ENCODE results near the gene CREB3L2. TPM values are rescaled to one million over a fixed set of nuclear protein-coding genes. Genes with fewer than 3 reads are reported as not detected.

CREB3L2 gene
- total RNA-seq, 1 donor: 28.6 TPM

DNA sequence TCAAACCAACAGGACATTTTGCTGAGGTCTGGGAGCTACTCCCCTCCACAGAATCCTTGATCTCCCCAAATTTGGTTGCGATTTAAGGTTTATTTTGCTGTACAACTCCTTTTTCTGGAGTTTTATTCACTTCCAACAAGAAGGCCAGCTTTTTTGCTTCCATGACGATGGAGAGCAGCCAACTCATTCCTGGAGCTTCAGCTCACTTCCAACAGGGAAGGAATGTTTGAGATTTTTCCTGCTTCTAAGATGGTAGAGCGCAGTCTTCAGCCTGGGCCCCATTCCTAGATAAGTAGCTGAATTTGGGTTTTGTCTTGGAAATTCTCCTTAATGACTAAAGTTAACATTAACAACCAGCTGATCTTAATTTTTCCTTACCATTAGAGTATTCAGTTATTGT is 30.9 kb upstream of the CREB3L2 start:
- no peak overlapping the region for H2AFZ ChIP-seq (ENCODE audit: low read length)
- no peaks in the 10 kb centered on the region for H4K20me1 ChIP-seq (ENCODE audit: insufficient read depth, low read length)
- no peak overlapping the region for H3K4me3 ChIP-seq (ENCODE audit: insufficient read depth, low read length)
- H3K79me2 ChIP-seq (ENCODE audit: insufficient read depth, low read length): no peaks in the 10 kb centered on the region
- H3K4me1 ChIP-seq (ENCODE audit: insufficient read depth, low read length): no peaks in the 10 kb centered on the region
- H3K9me3 ChIP-seq (ENCODE audit: low read depth, low read length): no peaks in the 10 kb centered on the region
- DNase-seq (ENCODE audit: insufficient read length, low spot score, missing footprints): no peak
- no peaks in the 10 kb centered on the region for H3K36me3 ChIP-seq (ENCODE audit: insufficient read depth, low read length)
- TF ChIP-seq, protein P1, sequence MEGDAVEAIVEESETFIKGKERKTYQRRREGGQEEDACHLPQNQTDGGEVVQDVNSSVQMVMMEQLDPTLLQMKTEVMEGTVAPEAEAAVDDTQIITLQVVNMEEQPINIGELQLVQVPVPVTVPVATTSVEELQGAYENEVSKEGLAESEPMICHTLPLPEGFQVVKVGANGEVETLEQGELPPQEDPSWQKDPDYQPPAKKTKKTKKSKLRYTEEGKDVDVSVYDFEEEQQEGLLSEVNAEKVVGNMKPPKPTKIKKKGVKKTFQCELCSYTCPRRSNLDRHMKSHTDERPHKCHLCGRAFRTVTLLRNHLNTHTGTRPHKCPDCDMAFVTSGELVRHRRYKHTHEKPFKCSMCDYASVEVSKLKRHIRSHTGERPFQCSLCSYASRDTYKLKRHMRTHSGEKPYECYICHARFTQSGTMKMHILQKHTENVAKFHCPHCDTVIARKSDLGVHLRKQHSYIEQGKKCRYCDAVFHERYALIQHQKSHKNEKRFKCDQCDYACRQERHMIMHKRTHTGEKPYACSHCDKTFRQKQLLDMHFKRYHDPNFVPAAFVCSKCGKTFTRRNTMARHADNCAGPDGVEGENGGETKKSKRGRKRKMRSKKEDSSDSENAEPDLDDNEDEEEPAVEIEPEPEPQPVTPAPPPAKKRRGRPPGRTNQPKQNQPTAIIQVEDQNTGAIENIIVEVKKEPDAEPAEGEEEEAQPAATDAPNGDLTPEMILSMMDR (IDR thresholded peaks at IDR 0.05; ENCODE audit: extremely low read depth, low read depth, low read length): no peak
- H3K27me3 ChIP-seq (ENCODE audit: insufficient read depth, low read length): peaks cover 2% of the 10 kb centered on the region
- no peak overlapping the region for H3K4me2 ChIP-seq (ENCODE audit: insufficient read depth, low read length)
- no peak overlapping the region for H3K27ac ChIP-seq (ENCODE audit: low read depth, low read length)

DNA sequence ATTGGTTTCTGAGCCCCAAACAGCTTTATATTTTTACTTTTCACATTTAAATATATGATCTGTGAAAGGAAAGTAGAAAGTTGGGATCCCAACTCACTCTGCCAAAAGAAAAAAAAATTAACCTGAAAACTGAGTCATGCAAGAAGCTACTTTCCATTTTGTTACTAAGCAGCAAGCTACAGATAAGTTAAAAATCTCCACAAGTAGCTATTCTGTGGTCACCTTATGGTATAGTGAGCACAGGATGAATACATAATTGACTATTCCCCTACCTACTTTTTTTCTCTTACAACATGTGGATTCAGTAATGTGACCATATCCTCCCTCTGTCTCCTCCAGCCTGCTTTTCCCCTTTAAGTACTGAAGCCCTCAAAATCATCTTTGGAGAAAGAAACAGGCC is 30.3 kb upstream of the CREB3L2 start:
- Histone ChIP-seq H3K27me3 (ENCODE audit: insufficient read depth, low read length) (peaks cover 7% of the 10 kb centered on the region), H3K36me3 (ENCODE audit: insufficient read depth, low read length) (no peaks in the 10 kb centered on the region), H3K4me2 (ENCODE audit: insufficient read depth, low read length) (no peak overlapping the region), H3K4me1 (ENCODE audit: insufficient read depth, low read length) (no peaks in the 10 kb centered on the region), H3K4me3 (ENCODE audit: insufficient read depth, low read length) (no peak overlapping the region), H3K79me2 (ENCODE audit: insufficient read depth, low read length) (no peaks in the 10 kb centered on the region), H4K20me1 (ENCODE audit: insufficient read depth, low read length) (no peaks in the 10 kb centered on the region), H3K9me3 (ENCODE audit: low read depth, low read length) (no peaks in the 10 kb centered on the region), H2AFZ (ENCODE audit: low read length) (no peak overlapping the region), H3K27ac (ENCODE audit: low read depth, low read length) (no peak overlapping the region)
- TF ChIP-seq, protein P1 (IDR thresholded peaks at IDR 0.05; ENCODE audit: extremely low read depth, low read depth, low read length): no peak
- no peak for DNase-seq (ENCODE audit: insufficient read length, low spot score, missing footprints)

DNA sequence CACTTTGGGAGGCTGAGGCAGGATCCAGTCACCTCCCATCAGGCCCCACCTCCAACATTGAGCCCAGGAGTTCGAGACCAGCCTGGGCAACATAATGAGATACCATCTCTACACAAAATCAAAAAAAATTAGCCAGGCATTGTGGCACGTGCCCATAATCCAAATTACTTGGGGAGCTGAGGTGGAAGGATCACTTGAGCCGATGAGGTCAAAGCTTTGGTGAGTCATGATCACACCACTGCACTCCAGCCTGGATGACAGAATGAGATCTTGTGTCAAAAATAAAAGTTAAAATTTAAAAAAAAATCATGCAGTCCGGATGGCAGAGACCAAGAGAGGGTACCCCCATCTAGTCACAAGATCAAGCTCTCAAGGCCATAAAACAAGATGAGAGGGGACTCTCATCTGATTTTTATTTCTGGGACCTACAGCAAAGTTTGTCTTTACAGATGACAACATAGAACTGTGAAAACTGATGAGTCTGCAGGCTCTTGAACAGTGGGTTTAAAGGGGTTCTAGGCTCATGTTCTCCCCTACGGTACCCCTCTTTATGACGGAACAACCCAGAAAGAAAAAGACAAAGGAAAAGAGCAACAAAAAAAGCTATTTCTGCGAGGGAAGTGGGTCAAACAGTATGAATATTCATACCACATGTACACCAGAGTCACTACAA is 28.9 kb upstream of the CREB3L2 start:
- Histone ChIP-seq H3K27ac (ENCODE audit: low read depth, low read length) (no peak overlapping the region), H3K79me2 (ENCODE audit: insufficient read depth, low read length) (no peaks in the 10 kb centered on the region), H3K4me3 (ENCODE audit: insufficient read depth, low read length) (no peak overlapping the region), H3K4me2 (ENCODE audit: insufficient read depth, low read length) (no peak overlapping the region), H3K36me3 (ENCODE audit: insufficient read depth, low read length) (no peaks in the 10 kb centered on the region), H4K20me1 (ENCODE audit: insufficient read depth, low read length) (no peaks in the 10 kb centered on the region), H3K27me3 (ENCODE audit: insufficient read depth, low read length) (peaks cover 8% of the 10 kb centered on the region), H2AFZ (ENCODE audit: low read length) (no peak overlapping the region), H3K9me3 (ENCODE audit: low read depth, low read length) (no peaks in the 10 kb centered on the region), H3K4me1 (ENCODE audit: insufficient read depth, low read length) (no peaks in the 10 kb centered on the region)
- DNase-seq (ENCODE audit: insufficient read length, low spot score, missing footprints): no peak
- TF ChIP-seq, protein P1 (IDR thresholded peaks at IDR 0.05; ENCODE audit: extremely low read depth, low read depth, low read length): no peak

DNA sequence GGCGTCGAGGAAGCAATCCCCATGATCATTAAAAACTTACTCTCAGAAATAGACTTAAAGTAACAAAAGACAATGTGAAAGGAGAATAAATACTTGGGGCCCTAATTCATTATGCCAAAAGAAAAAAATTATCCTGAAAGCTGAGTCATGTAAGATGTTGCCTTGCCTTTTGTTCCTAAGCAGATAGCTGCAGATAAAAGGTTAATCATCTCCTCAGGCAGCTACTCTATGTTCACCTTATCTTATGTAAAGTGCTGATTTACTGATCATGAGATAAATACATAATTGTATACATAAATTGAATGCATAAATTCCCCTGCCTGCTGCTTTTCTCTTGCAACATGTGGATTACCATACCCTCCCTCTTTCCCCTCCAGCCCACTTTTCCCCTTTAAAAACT is 28.1 kb upstream of the CREB3L2 start:
- Histone ChIP-seq H3K9me3 (ENCODE audit: low read depth, low read length) (no peaks in the 10 kb centered on the region), H3K4me2 (ENCODE audit: insufficient read depth, low read length) (no peak overlapping the region), H3K36me3 (ENCODE audit: insufficient read depth, low read length) (no peaks in the 10 kb centered on the region), H3K4me1 (ENCODE audit: insufficient read depth, low read length) (no peaks in the 10 kb centered on the region), H3K27me3 (ENCODE audit: insufficient read depth, low read length) (peaks cover 8% of the 10 kb centered on the region), H3K4me3 (ENCODE audit: insufficient read depth, low read length) (no peak overlapping the region), H2AFZ (ENCODE audit: low read length) (no peak overlapping the region), H4K20me1 (ENCODE audit: insufficient read depth, low read length) (no peaks in the 10 kb centered on the region), H3K79me2 (ENCODE audit: insufficient read depth, low read length) (no peaks in the 10 kb centered on the region), H3K27ac (ENCODE audit: low read depth, low read length) (no peak overlapping the region)
- no peak for DNase-seq (ENCODE audit: insufficient read length, low spot score, missing footprints)
- TF ChIP-seq, protein P1 (IDR thresholded peaks at IDR 0.05; ENCODE audit: extremely low read depth, low read depth, low read length): no peak
